NCI-H82 treated with DMSO at 0.1 percent for 48 hours (cell line): ENCODE results near the gene ADGRL2.

Source experiments
- DNase-seq: peaks from one replicate; lab custom pipeline; 2025; ENCODE audit not compliant: unreplicated experiment; lab: John Stamatoyannopoulos, UW

The ADGRL2 gene

GRCh38 chr1:81976539-81976938 lies 175.8 kb downstream of the ADGRL2 start:
- no peak for DNase-seq

- no peak for DNase-seq
Observed at GRCh38 chr1:81978945-81979344, 178.2 kb downstream of the ADGRL2 start.

- DNase-seq = no peak
Observed at GRCh38 chr1:81982523-81982922, 181.8 kb downstream of the ADGRL2 start.

- DNase-seq = no peak
Observed at GRCh38 chr1:81989524-81989923, 188.8 kb downstream of the ADGRL2 start.

GRCh38 chr1:81990241-81990640 lies 189.5 kb downstream of the ADGRL2 start:
- DNase-seq = no peak

GRCh38 chr1:81998165-81998564 lies 197.4 kb downstream of the ADGRL2 start:
- no peak for DNase-seq

- DNase-seq = no peak
Observed at GRCh38 chr1:81999364-81999763, 198.6 kb downstream of the ADGRL2 start.

GRCh38 chr1:82000221-82000620 lies 199.5 kb downstream of the ADGRL2 start:
- DNase-seq = peak; percentile 77

- peak; percentile 20 for DNase-seq
Observed at GRCh38 chr1:82001345-82001744, 200.6 kb downstream of the ADGRL2 start.

- DNase-seq = no peak
Observed at GRCh38 chr1:82007804-82008203, 207.1 kb downstream of the ADGRL2 start.

- DNase-seq = no peak
Observed at GRCh38 chr1:82013702-82014101, 213.0 kb downstream of the ADGRL2 start.

GRCh38 chr1:82015444-82015843 lies 214.7 kb downstream of the ADGRL2 start:
- DNase-seq = no peak

GRCh38 chr1:82018319-82018718 lies 217.6 kb downstream of the ADGRL2 start:
- DNase-seq = no peak

GRCh38 chr1:82019508-82019907 lies 218.8 kb downstream of the ADGRL2 start:
- no peak for DNase-seq

GRCh38 chr1:82030830-82031229 lies 230.1 kb downstream of the ADGRL2 start:
- no peak for DNase-seq

- no peak for DNase-seq
Observed at GRCh38 chr1:82032068-82032467, 231.3 kb downstream of the ADGRL2 start.

GRCh38 chr1:82034812-82035211 lies 234.1 kb downstream of the ADGRL2 start:
- DNase-seq = no peak
